Epithelial cell of proximal tubule (primary cell): ENCODE measurements around the gene ZMYM1. TPM values are rescaled to one million over a fixed set of nuclear protein-coding genes. Genes with fewer than 3 reads are reported as not detected.

Source experiments
- DNase-seq: peaks from one replicate; pipeline ENCODE4 v3.0.0-alpha.2; 2011; ENCODE audit warnings: low read depth
- H3K4me3 ChIP-seq: 2 replicates; pipeline ENCODE4 v1.5.1; 2011; ENCODE audit warnings: low read depth, mild to moderate bottlenecking, low read length
- total RNA-seq: library from RNA; depleted of rRNA; stranded (reverse); fragments of >200 nt; gene quantifications from 2 replicates; pipeline ENCODE4 v1.2.3, GENCODE V29; 2015
- TF ChIP-seq, protein P1 (sequence below): conservative IDR thresholded peaks from 2 replicates; pipeline ENCODE4 v1.5.1; 2012; ENCODE audit warnings: low read depth, mild to moderate bottlenecking, low read length

ZMYM1 gene
- total RNA-seq = 12.6 and 12.8 TPM in 2 replicates

GRCh38 chr1:35079003-35079930, at the start of gene ZMYM1:
TSS of gene ZMYM1 (plus strand) at chr1:35079385. CDS start at chr1:35093988, 14,603 bp downstream.
- TF ChIP-seq, protein P1, sequence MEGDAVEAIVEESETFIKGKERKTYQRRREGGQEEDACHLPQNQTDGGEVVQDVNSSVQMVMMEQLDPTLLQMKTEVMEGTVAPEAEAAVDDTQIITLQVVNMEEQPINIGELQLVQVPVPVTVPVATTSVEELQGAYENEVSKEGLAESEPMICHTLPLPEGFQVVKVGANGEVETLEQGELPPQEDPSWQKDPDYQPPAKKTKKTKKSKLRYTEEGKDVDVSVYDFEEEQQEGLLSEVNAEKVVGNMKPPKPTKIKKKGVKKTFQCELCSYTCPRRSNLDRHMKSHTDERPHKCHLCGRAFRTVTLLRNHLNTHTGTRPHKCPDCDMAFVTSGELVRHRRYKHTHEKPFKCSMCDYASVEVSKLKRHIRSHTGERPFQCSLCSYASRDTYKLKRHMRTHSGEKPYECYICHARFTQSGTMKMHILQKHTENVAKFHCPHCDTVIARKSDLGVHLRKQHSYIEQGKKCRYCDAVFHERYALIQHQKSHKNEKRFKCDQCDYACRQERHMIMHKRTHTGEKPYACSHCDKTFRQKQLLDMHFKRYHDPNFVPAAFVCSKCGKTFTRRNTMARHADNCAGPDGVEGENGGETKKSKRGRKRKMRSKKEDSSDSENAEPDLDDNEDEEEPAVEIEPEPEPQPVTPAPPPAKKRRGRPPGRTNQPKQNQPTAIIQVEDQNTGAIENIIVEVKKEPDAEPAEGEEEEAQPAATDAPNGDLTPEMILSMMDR = no peak
- peak within 1 kb of the TSS; percentile 71 for H3K4me3 ChIP-seq
- DNase-seq = peak; percentile 31

DNA sequence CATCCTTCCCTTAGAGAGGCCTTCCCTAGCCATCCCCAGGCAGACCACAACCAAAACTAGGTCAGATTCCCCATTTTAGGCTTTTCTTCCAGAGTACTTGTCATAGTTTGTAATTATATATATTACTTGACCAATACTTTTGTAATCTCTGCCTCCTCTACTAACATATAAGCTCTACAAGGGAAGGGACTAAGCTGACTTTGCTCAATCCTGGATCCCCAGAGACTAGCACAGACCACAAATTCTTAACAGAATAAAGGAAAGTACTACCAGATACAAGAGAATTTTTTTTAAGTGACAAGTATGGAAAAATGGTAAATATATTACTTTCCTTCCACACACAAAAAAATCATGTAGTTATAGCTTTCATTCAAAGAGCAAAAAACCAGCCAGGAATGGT, 49.4 kb upstream of the ZMYM1 start:
- TF ChIP-seq, protein P1 = no peak
- peak overlapping the region; percentile 70 for H3K4me3 ChIP-seq

GRCh38 chr1:35030338-35030737, 48.8 kb upstream of the ZMYM1 start:
- TF ChIP-seq, protein P1 = no peak
- peak overlapping the region; percentile 70 for H3K4me3 ChIP-seq
- no peak for DNase-seq

More for the DNA sequence above, 49.4 kb upstream of the ZMYM1 start:
- DNase-seq = no peak

DNA sequence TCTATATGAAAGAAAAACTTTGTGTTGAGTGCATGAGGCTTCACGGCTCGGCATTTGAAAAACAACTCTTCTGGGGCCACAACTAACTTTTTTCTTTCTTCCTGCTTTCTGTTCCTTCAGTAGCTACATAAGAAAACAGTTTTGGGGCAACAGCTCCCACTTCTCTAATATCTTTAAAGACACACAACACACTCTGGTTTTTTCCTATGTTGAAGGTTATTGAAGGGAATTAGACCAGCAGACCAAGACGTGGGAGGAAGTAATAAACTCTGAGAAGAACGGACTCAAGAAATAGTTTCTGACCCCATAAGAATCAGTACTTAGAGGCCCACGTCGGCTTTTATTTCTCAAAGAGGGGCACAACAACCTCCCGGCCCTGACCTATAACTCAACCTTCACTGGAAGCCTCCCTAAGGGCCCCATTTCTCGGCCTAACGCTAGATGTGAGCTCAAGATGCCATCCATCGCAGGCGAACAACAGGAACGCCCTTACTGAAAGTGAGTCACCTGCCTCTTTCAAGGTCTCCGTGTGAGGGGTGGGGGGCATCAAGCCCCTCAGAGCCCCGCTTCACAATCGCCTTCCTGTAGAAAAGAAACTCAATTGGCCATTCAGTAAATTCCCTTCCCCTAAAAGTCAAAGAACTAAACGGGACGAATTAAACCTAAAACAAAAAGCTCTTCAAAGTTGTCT, 48.3 kb upstream of the ZMYM1 start:
- H3K4me3 ChIP-seq = peak overlapping the region; percentile 70
- TF ChIP-seq, protein P1 = no peak
- no peak for DNase-seq

DNA sequence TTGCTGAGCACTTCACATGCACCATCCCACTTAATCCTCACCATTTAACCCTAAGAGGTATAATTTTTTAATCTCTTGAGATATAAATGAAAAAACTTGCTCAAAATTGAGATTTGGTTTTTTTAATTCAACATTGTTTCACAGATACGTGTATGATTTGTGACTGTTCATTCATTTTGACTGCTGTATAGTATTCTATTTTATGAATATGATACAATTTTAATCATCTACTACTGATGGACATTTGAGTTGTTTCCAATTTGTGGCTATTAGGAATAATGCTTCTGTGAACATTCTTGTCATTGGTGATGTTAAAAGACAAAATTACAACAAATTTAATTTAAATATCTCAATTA, 46.8 kb upstream of the ZMYM1 start:
- TF ChIP-seq, protein P1 = no peak
- peak overlapping the region; percentile 70 for H3K4me3 ChIP-seq
- no peak for DNase-seq

GRCh38 chr1:35033346-35033745, 45.8 kb upstream of the ZMYM1 start:
- TF ChIP-seq, protein P1 = no peak
- DNase-seq = no peak
- H3K4me3 ChIP-seq = no peak overlapping the region
